Natural killer cell (primary cell): ENCODE results near the gene HOXA2. TPM values are rescaled to one million over a fixed set of nuclear protein-coding genes. Genes with fewer than 3 reads are reported as not detected.

ENCODE experiments used
- ATAC-seq, 3 donors: fragments of 150-1000 bp in 2 of 3; fragments of 200-7000 bp in 1 of 3; cut with Tn5 transposase; 1 replicate in 1 of 3; 2 replicates in 2 of 3; pipeline ENCODE4 v1.10.0; 2021; ENCODE audit warnings: mild to moderate bottlenecking in 2 of 3, moderate library complexity in 2 of 3
- DNase-seq, 2 donors: peaks; one replicate each; pipeline versions ENCODE4 v3.0.0 to v3.0.0-alpha.2; 2013 to 2021; ENCODE audit warnings: mixed read lengths in 1 of 2
- H3K27ac ChIP-seq: one replicate; pipeline ENCODE4 v1.5.1; 2013; ENCODE audit warnings: mild to moderate bottlenecking, low read length
- H3K27me3 ChIP-seq: one replicate; pipeline ENCODE4 v1.6.1; 2013; ENCODE audit warnings: low read length; ENCODE audit not compliant: control insufficient read depth, insufficient read depth
- H3K36me3 ChIP-seq: one replicate; pipeline ENCODE4 v1.6.1; 2013; ENCODE audit warnings: low read length; ENCODE audit not compliant: control insufficient read depth, insufficient read depth
- H3K4me1 ChIP-seq: one replicate; pipeline ENCODE4 v1.6.1; 2013; ENCODE audit warnings: low read length; ENCODE audit not compliant: control insufficient read depth, insufficient read depth
- H3K4me3 ChIP-seq: one replicate; pipeline ENCODE4 v1.5.1; 2013; ENCODE audit warnings: low read length
- H3K9me3 ChIP-seq: one replicate; pipeline ENCODE4 v1.6.1; 2013; ENCODE audit warnings: low read length; ENCODE audit not compliant: control insufficient read depth, insufficient read depth
- H3K27ac Mint-ChIP-seq, 2 donors: one replicate each; pipeline ENCODE4 v1.8.0; 2022; ENCODE audit warnings: mild to moderate bottlenecking in 2 of 2, mixed read lengths in 2 of 2, moderate library complexity in 1 of 2
- H3K27me3 Mint-ChIP-seq, 2 donors: one replicate each; pipeline ENCODE4 v1.8.0; 2022; ENCODE audit warnings: low read depth in 2 of 2, mixed read lengths in 2 of 2
- H3K36me3 Mint-ChIP-seq: one replicate; pipeline ENCODE4 v1.8.0; 2022; ENCODE audit warnings: mixed read lengths
- H3K4me1 Mint-ChIP-seq, 2 donors: one replicate each; pipeline ENCODE4 v1.8.0; 2022; ENCODE audit warnings: mixed read lengths in 2 of 2
- H3K4me3 Mint-ChIP-seq: one replicate; pipeline ENCODE4 v1.8.0; 2022; ENCODE audit warnings: mild to moderate bottlenecking, moderate library complexity, mixed read lengths
- H3K9me3 Mint-ChIP-seq, 2 donors: one replicate each; pipeline ENCODE4 v1.8.0; 2022; ENCODE audit warnings: mixed read lengths in 2 of 2
- CTCF ChIP-seq: fragments of 200-600 bp; IDR thresholded peaks from one replicate; pipeline ENCODE4 v1.8.0; 2022; ENCODE audit warnings: antibody characterized with exemption
- WGBS: methylation state at CpG from one replicate; pipeline ENCODE4 v1.1.7; 2013; ENCODE audit warnings: missing lambda C conversion rate; ENCODE audit not compliant: insufficient coverage; 5-methylcytosine and 5-hydroxymethylcytosine counted together
- intact Hi-C: fragments of 100-400 bp; cut with micrococcal nuclease; formaldehyde crosslinking; loops from one replicate; pipeline ENCODE4 v1.14.2; 2022
- total RNA-seq, 4 donors: library from RNA; stranded (reverse); fragments of 120-200 nt in 1 of 4; gene quantifications; one replicate each; pipeline versions ENCODE4 v1.2.3 to v1.2.4, GENCODE V29; 2013 to 2022

HOXA2 gene
- total RNA-seq, 3 donors from 2014 or later (not counting 1 experiment from before 2014, with no cell fraction given) = not detected

DNA sequence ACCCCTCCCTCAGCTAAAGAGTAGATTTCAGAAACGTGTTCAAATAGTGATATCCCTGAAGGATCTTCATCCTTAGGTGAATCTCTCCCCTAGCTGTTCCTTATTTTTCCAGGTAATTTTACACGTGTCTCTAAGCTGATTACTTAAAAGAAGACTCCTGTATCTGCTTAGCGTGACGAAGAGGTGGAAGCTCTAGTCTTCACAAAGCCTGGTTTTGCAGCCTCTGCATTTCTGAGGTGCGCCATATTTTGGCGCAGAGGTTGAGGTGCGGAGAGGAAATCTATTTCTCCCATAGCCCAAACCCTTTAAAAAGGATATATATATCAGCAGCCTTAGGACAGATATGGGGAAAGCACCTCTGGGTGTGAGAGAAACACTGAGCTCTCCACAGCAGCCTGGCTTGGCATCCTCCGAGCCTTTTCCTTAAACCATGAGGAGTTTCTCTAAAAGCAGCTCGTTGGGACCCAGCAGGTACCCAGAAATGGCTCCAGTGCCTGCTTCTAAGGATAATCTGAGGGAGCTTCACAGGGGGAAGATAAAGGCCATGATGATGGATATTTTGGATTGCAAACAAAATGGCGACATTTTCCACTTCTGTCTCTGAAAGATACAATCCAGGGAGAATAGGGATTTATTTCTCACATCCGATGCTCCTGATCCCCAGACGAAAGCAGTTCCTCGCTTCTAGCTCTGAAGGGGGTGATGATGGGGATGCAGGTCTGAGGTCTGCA, 3.0 kb upstream of the HOXA2 start:
- Histone ChIP-seq H3K27ac (no peak overlapping the region), H3K36me3 (no peaks in the 10 kb centered on the region), H3K4me1 (peaks cover 12% of the 10 kb centered on the region), H3K4me3 (no peak overlapping the region), H3K9me3 (no peaks in the 10 kb centered on the region), H3K27me3 (peaks cover 25% of the 10 kb centered on the region)
- peaks cover 19% of the 10 kb centered on the region for H3K36me3 Mint-ChIP-seq
- peaks cover 41 to 50% of the 10 kb centered on the region in 2 donors for H3K27me3 Mint-ChIP-seq
- 91% methylated on average over 11 of the region's 13 CpGs for WGBS
- TF ChIP-seq CTCF = no peak
- no peaks in the 10 kb centered on the region for H3K9me3 Mint-ChIP-seq
- H3K27ac Mint-ChIP-seq = no peak overlapping the region
- no peak overlapping the region for H3K4me3 Mint-ChIP-seq
- peaks cover 17 to 21% of the 10 kb centered on the region in 2 donors for H3K4me1 Mint-ChIP-seq
- intact Hi-C loops = no loop called here
- ATAC-seq = no peak
- no peak for DNase-seq

DNA sequence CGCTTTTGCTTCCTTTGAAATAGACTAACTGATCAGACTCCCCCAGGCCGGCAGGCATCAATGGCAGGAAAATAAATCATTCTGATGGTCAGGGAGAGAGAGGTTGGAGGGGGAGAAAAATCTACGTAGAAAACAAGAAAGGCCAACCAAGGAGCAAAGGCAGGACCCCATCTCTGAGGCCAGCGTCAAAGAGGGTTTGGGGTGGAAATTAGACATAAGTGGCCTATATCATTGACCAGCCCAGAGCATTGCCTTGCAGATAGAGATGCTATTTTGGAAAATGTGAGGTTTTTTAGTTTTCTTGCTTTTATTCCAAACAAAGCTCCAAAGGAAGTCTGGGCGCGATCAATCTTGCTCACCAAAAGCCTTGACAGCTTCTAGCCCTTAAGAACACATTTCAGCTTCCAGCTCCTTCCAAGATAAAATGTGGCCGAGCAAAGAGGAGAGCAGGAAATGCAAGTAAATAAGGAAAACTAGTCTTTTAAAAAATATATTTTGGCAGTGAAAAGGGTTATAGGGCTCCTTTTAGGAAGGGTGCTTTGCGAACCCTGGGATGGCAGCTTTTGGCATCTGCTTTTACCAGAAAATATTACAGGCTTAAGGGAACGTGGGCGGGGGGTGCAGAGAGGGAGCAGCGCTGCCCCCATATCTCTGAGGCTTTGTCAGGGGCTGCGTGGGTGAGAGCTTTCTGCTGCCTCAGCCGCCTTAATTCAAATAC, 2.0 kb upstream of the HOXA2 start:
- no peaks in the 10 kb centered on the region for H3K9me3 Mint-ChIP-seq
- Histone ChIP-seq H3K4me3 (no peak overlapping the region), H3K27ac (no peak overlapping the region), H3K9me3 (no peaks in the 10 kb centered on the region), H3K36me3 (no peaks in the 10 kb centered on the region), H3K4me1 (peaks cover 12% of the 10 kb centered on the region), H3K27me3 (peaks cover 25% of the 10 kb centered on the region)
- WGBS = 91% methylated on average over 12 of the region's 13 CpGs
- peaks cover 41 to 60% of the 10 kb centered on the region in 2 donors for H3K27me3 Mint-ChIP-seq
- ATAC-seq (no peak), DNase-seq (no peak)
- intact Hi-C loops = no loop called here
- TF ChIP-seq CTCF = no peak
- no peak overlapping the region for H3K27ac Mint-ChIP-seq
- H3K4me1 Mint-ChIP-seq = peaks cover 20 to 25% of the 10 kb centered on the region in 2 donors
- no peak overlapping the region for H3K4me3 Mint-ChIP-seq
- H3K36me3 Mint-ChIP-seq = peaks cover 28% of the 10 kb centered on the region

DNA sequence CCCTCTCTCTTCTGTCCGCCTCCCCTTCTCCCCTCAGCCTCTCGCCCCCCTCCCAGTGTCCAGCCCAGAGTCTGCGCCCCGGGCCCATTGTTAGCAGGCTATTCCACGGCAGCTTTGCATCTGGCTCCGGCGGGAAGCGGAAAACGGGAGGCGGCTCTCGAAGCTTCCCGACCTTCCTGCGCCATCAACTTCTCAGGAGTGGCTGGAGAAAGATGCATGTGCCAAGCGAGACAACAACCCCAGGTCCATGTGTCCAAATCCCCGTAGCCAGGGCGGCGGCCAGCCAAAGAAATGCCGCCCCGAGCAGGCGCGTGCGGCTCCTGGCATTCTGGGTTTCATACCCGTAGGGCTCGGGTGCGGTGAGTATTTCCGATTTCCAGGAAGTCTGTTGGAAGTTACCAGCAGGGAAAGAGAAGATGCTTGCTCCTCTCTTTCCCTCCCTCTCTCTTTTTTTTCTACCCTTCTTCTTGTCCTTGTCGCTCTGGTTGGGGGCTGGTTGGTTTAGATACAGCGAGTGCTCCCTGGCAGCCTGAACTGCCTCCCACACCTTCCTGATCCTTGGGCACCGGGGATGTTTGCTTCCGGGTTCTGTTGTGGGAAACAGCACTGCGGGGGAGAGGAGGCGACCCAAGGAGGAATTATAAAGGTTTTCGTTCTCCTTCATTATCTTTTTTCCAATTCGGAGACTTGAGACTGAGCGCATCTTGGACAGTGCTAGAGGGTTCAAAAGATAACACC, 1.2 kb upstream of the HOXA2 start:
- DNase-seq (no peak), ATAC-seq (no peak)
- peaks cover 16% of the 10 kb centered on the region for H3K4me1 ChIP-seq
- Mint-ChIP-seq H3K4me3 (no peak overlapping the region), H3K36me3 (peaks cover 36% of the 10 kb centered on the region), H3K9me3 (no peaks in the 10 kb centered on the region), H3K4me1 (peaks cover 27 to 32% of the 10 kb centered on the region in 2 donors), H3K27ac (no peak overlapping the region), H3K27me3 (peaks cover 48 to 68% of the 10 kb centered on the region in 2 donors)
- no peak overlapping the region for H3K27ac ChIP-seq
- TF ChIP-seq CTCF = no peak
- intact Hi-C loops = no loop called here
- WGBS = 62% methylated on average over 32 of the region's 35 CpGs
- H3K27me3 ChIP-seq = peaks cover 29% of the 10 kb centered on the region
- no peak overlapping the region for H3K4me3 ChIP-seq
- peaks cover 3% of the 10 kb centered on the region for H3K36me3 ChIP-seq
- no peaks in the 10 kb centered on the region for H3K9me3 ChIP-seq
